GM19239 (cell line): ENCODE results near the gene ASCC2.

Source experiments
- DNase-seq: peaks from one replicate; pipeline ENCODE4 v3.0.0; 2011; ENCODE audit warnings: low spot score; ENCODE audit not compliant: insufficient read length
- FAIRE-seq: peaks from 2 replicates; lab custom pipeline; 2011; peaks lifted over from hg19 to GRCh38; lab: Jason Lieb, UNC

Gene ASCC2

DNA sequence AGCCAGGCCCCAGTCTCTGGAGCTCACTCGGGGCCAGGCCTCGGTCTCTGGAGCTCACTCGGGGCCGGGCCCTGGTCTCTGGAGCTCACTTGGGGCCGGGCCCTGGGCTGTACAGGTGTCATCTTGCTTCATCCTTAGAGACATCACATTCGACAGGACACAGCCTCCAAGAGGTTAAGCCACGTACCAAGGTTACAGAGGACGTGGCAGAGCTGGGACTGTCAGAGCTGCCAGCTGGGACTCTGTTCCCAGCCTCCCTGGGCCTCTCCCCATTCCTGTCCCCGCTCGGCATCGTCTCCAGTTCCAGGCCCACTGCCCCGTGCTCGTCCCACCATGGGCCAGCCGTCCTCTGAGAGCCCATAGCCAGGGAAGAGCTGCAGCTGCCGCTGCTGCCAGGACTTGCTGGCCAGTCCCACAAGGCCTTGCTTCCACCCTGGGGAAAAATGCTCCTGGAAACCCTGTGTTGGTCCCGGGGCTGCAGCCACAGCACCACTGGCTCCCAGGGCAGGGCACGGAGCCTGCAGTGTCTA, 98.7 kb downstream of the ASCC2 start:
- FAIRE-seq (no peak), DNase-seq (no peak)
